ENCODE results near the gene MFSD11.

The MFSD11 gene

DNA sequence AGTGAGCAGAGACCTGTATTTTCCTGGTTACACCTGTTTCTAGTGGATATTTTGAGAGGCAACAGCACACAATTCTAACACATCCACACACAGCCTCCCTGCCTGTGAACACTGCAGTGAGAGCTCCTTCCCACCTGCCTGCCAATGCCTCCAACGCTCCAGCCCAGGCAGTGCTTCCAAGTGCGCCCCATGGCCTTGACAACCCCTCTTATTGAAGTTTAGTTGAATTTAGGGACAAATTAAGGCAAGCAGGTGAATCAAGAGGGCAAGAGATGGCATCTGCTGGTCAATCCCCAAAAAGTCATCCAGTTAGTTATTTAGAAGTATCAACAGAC is 22.5 kb upstream of the MFSD11 start:
- DNase-seq (ENCODE audit: low spot score), result no peak
- in situ Hi-C loops (cut with MboI; ENCODE audit: low pct_unique_long_range_greater_than_20kb, low sequenced_read_pairs, unreplicated experiment), result no loop called here
- TF ChIP-seq, protein P1, sequence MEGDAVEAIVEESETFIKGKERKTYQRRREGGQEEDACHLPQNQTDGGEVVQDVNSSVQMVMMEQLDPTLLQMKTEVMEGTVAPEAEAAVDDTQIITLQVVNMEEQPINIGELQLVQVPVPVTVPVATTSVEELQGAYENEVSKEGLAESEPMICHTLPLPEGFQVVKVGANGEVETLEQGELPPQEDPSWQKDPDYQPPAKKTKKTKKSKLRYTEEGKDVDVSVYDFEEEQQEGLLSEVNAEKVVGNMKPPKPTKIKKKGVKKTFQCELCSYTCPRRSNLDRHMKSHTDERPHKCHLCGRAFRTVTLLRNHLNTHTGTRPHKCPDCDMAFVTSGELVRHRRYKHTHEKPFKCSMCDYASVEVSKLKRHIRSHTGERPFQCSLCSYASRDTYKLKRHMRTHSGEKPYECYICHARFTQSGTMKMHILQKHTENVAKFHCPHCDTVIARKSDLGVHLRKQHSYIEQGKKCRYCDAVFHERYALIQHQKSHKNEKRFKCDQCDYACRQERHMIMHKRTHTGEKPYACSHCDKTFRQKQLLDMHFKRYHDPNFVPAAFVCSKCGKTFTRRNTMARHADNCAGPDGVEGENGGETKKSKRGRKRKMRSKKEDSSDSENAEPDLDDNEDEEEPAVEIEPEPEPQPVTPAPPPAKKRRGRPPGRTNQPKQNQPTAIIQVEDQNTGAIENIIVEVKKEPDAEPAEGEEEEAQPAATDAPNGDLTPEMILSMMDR (IDR thresholded peaks at IDR 0.05; ENCODE audit: extremely low read depth, insufficient read depth, missing control alignments), result no peak

- no peak for DNase-seq (ENCODE audit: low spot score)
- TF ChIP-seq, protein P1 (IDR thresholded peaks at IDR 0.05; ENCODE audit: extremely low read depth, insufficient read depth, missing control alignments), result no peak
- in situ Hi-C loops (cut with MboI; ENCODE audit: low pct_unique_long_range_greater_than_20kb, low sequenced_read_pairs, unreplicated experiment), result no loop called here
Observed at GRCh38 chr17:76716146-76716838, 21.6 kb upstream of the MFSD11 start.

- TF ChIP-seq, protein P1 (IDR thresholded peaks at IDR 0.05; ENCODE audit: extremely low read depth, insufficient read depth, missing control alignments), result no peak
- in situ Hi-C loops (cut with MboI; ENCODE audit: low pct_unique_long_range_greater_than_20kb, low sequenced_read_pairs, unreplicated experiment), result no loop called here
- no peak for DNase-seq (ENCODE audit: low spot score)
Observed at GRCh38 chr17:76716839-76717215, 21.1 kb upstream of the MFSD11 start.

DNA sequence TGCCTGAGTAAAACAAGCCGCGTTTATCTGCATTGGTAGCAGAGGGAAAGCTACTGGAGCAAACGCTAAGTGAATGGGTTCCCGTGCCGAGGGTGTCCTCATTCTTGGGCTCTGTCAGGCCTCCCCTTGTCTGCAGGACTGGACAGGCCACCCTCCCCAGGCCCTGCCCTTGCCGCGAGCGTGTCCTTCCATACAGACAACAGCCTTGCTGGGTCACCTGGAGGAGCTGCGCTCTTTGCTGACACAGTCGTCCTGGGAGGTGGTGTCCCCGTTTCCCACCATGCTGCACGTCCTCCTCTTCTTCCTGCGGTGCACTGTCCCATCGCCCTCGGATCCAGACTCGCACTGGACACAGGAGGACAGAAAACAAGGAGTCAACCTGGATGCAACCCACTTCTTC is 19.4 kb upstream of the MFSD11 start:
- TF ChIP-seq, protein P1 (IDR thresholded peaks at IDR 0.05; ENCODE audit: extremely low read depth, insufficient read depth, missing control alignments), result no peak
- in situ Hi-C loops (cut with MboI; ENCODE audit: low pct_unique_long_range_greater_than_20kb, low sequenced_read_pairs, unreplicated experiment), result no loop called here
- no peak for DNase-seq (ENCODE audit: low spot score)

- in situ Hi-C loops (cut with MboI; ENCODE audit: low pct_unique_long_range_greater_than_20kb, low sequenced_read_pairs, unreplicated experiment), result no loop called here
- TF ChIP-seq, protein P1 (IDR thresholded peaks at IDR 0.05; ENCODE audit: extremely low read depth, insufficient read depth, missing control alignments), result no peak
- no peak for DNase-seq (ENCODE audit: low spot score)
Observed at GRCh38 chr17:76720211-76720610, 17.7 kb upstream of the MFSD11 start.

GRCh38 chr17:76720941-76721340 is 17.0 kb upstream of the MFSD11 start:
- in situ Hi-C loops (cut with MboI; ENCODE audit: low pct_unique_long_range_greater_than_20kb, low sequenced_read_pairs, unreplicated experiment), result no loop called here
- TF ChIP-seq, protein P1 (IDR thresholded peaks at IDR 0.05; ENCODE audit: extremely low read depth, insufficient read depth, missing control alignments), result no peak
- DNase-seq (ENCODE audit: low spot score), result no peak
